HG02678 (cell line): ENCODE measurements around the gene ANKRD40.
"Not testable (repeated sequence)": the region's sequence is repeated elsewhere in the genome, so short reads cannot be mapped to it uniquely, and the experiment has no call there.

Experiments
- ATAC-seq: cut with Tn5 transposase; IDR thresholded peaks from one replicate; pipeline ENCODE4 v1.9.1; 2021; ENCODE audit warnings: mild to moderate bottlenecking, moderate library complexity; ENCODE audit not compliant: unreplicated experiment

The ANKRD40 gene

GRCh38 chr17:50687200-50688066 is 20.3 kb downstream of the ANKRD40 start:
- no peak for ATAC-seq

GRCh38 chr17:50686494-50687199 is 21.1 kb downstream of the ANKRD40 start:
- no peak for ATAC-seq

GRCh38 chr17:50685691-50686493 is 21.8 kb downstream of the ANKRD40 start:
- no peak for ATAC-seq

- no peak for ATAC-seq
Observed at GRCh38 chr17:50685334-50685665, 22.4 kb downstream of the ANKRD40 start.

- ATAC-seq = no peak
Observed at GRCh38 chr17:50684612-50685333, 22.9 kb downstream of the ANKRD40 start.

GRCh38 chr17:50684288-50684611 is 23.5 kb downstream of the ANKRD40 start:
- ATAC-seq = no peak

- no peak for ATAC-seq
Observed at GRCh38 chr17:50683434-50684287, 24.1 kb downstream of the ANKRD40 start.

- ATAC-seq = no peak
Observed at GRCh38 chr17:50682938-50683337, 24.8 kb downstream of the ANKRD40 start.

GRCh38 chr17:50682441-50682840 is 25.3 kb downstream of the ANKRD40 start:
- no peak for ATAC-seq

GRCh38 chr17:50681263-50682200 is 26.2 kb downstream of the ANKRD40 start:
- ATAC-seq = no peak

- ATAC-seq = not testable (repeated sequence)
Observed at GRCh38 chr17:50680543-50681262, 27.0 kb downstream of the ANKRD40 start.

GRCh38 chr17:50680126-50680525 is 27.6 kb downstream of the ANKRD40 start:
- ATAC-seq = no peak

- ATAC-seq = no peak
Observed at GRCh38 chr17:50679008-50679544, 28.6 kb downstream of the ANKRD40 start.

- ATAC-seq = no peak
Observed at GRCh38 chr17:50677851-50678375, 29.8 kb downstream of the ANKRD40 start.

- ATAC-seq = no peak
Observed at GRCh38 chr17:50676065-50676975, 31.4 kb downstream of the ANKRD40 start.

GRCh38 chr17:50675627-50676026 is 32.1 kb downstream of the ANKRD40 start:
- ATAC-seq = no peak

- ATAC-seq = no peak
Observed at GRCh38 chr17:50675190-50675589, 32.5 kb downstream of the ANKRD40 start.
